Measurements from ENCODE around the gene EIF5. TPM values are rescaled to one million over a fixed set of nuclear protein-coding genes. Genes with fewer than 3 reads are reported as not detected.

The EIF5 gene
- total RNA-seq, 4 donors from 2014 or later = 210 to 312 (median 266) TPM

GRCh38 chr14:103286968-103287850 is 46.8 kb upstream of the EIF5 start:
- Histone ChIP-seq H3K9me3 (no peaks in the 10 kb centered on the region), H3K4me3 (no peak overlapping the region), H3K27ac (no peak overlapping the region), H3K36me3 (no peaks in the 10 kb centered on the region), H3K4me1 (no peaks in the 10 kb centered on the region), H3K27me3 (peaks cover 28% of the 10 kb centered on the region)
- in situ Hi-C loops (cut with MboI; ENCODE audit: low pct_ligation_motif_present in 1 of 4, low pct_unique_long_range_greater_than_20kb in 1 of 4, low sequenced_read_pairs in 3 of 4) = loop anchor here (10.0 to 25.0 kb wide), 4 partner anchors 100 to 202 kb away; partner anchors contain the start of genes LBHD2 (in 2 of the 4) and EXOC3L4 (in 1 of the 4)
- DNase-seq = no peak
- intact Hi-C loops (cut with DNase I; ENCODE audit: low total_unique reads) = no loop called here
- WGBS, 2 donors (ENCODE audit: low coverage in 1 of 2) = 75 to 82% methylated on average over 4 to 20 of the region's 20 CpGs
- TF ChIP-seq, protein P1, sequence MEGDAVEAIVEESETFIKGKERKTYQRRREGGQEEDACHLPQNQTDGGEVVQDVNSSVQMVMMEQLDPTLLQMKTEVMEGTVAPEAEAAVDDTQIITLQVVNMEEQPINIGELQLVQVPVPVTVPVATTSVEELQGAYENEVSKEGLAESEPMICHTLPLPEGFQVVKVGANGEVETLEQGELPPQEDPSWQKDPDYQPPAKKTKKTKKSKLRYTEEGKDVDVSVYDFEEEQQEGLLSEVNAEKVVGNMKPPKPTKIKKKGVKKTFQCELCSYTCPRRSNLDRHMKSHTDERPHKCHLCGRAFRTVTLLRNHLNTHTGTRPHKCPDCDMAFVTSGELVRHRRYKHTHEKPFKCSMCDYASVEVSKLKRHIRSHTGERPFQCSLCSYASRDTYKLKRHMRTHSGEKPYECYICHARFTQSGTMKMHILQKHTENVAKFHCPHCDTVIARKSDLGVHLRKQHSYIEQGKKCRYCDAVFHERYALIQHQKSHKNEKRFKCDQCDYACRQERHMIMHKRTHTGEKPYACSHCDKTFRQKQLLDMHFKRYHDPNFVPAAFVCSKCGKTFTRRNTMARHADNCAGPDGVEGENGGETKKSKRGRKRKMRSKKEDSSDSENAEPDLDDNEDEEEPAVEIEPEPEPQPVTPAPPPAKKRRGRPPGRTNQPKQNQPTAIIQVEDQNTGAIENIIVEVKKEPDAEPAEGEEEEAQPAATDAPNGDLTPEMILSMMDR (IDR thresholded peaks at IDR 0.05) = no peak
- TF ChIP-seq POLR2A (IDR thresholded peaks at IDR 0.05) (no peak), EP300 (IDR thresholded peaks at IDR 0.05; ENCODE audit: low read depth) (no peak), POLR2AphosphoS5 (IDR thresholded peaks at IDR 0.05) (no peak)

DNA sequence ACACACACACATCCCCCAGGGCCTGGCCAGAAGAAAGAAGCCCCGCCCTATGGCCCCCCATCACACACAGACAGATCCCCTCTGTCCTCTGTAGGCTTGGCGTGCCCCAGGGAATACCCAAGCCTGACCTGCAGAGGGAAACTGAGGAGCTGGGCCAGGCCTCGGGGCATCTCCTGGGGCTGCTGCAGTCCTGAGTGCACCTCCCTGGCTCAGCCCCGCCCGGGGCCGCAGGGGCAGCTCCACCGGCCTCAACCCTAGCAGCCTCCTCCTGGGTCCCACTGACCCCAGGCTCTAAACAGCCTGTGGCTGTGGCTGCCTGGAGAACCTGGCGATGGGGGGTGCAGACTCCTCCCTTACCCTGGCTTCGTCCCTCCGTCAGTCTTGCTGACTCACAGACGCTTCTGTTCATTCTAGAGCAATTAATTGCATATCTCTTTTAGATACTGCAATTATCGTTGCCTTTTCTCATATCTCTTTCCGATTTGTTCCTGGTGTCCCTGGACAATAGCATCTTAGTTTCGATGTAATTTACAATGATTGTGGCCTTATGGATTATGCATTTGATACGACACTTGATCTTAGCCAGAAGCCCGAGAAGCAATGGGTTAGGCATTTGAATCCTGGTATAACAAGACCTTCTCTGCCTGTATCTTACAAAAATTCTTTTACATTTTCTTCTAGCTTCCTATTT is 45.8 kb upstream of the EIF5 start:
- 78 to 85% methylated on average over 6 to 14 of the region's 16 CpGs for WGBS, 2 donors (ENCODE audit: low coverage in 1 of 2)
- Histone ChIP-seq H3K4me1 (no peaks in the 10 kb centered on the region), H3K27me3 (peaks cover 31% of the 10 kb centered on the region), H3K4me3 (no peak overlapping the region), H3K27ac (no peak overlapping the region), H3K36me3 (no peaks in the 10 kb centered on the region), H3K9me3 (no peaks in the 10 kb centered on the region)
- TF ChIP-seq, protein P1 (IDR thresholded peaks at IDR 0.05) = no peak
- no peak for TF ChIP-seq POLR2AphosphoS5 (IDR thresholded peaks at IDR 0.05)
- no peak for TF ChIP-seq EP300 (IDR thresholded peaks at IDR 0.05; ENCODE audit: low read depth)
- TF ChIP-seq POLR2A (IDR thresholded peaks at IDR 0.05) = no peak
- DNase-seq = no peak
- in situ Hi-C loops (cut with MboI; ENCODE audit: low pct_ligation_motif_present in 1 of 4, low pct_unique_long_range_greater_than_20kb in 1 of 4, low sequenced_read_pairs in 3 of 4) = loop anchor here (10.0 to 25.0 kb wide), 4 partner anchors 101 to 203 kb away; partner anchors contain the start of genes LBHD2 (in 2 of the 4) and EXOC3L4 (in 1 of the 4)
- intact Hi-C loops (cut with DNase I; ENCODE audit: low total_unique reads) = no loop called here

GRCh38 chr14:103290056-103290455 is 44.0 kb upstream of the EIF5 start:
- Histone ChIP-seq H3K27me3 (peaks cover 26% of the 10 kb centered on the region), H3K27ac (no peak overlapping the region), H3K36me3 (no peaks in the 10 kb centered on the region), H3K9me3 (no peaks in the 10 kb centered on the region), H3K4me3 (no peak overlapping the region), H3K4me1 (no peaks in the 10 kb centered on the region)
- TF ChIP-seq POLR2AphosphoS5 (IDR thresholded peaks at IDR 0.05) = no peak
- TF ChIP-seq EP300 (IDR thresholded peaks at IDR 0.05; ENCODE audit: low read depth) = no peak
- no peak for DNase-seq
- WGBS, 2 donors (ENCODE audit: low coverage in 1 of 2) = 93% methylated on average over 4 of the region's 4 CpGs; no CpG with 5 or more reads in 1 of the 2 donors
- intact Hi-C loops (cut with DNase I; ENCODE audit: low total_unique reads) = no loop called here
- in situ Hi-C loops (cut with MboI; ENCODE audit: low pct_ligation_motif_present in 1 of 4, low pct_unique_long_range_greater_than_20kb in 1 of 4, low sequenced_read_pairs in 3 of 4) = loop anchor here in 3 of 4 donors (10.0 to 25.0 kb wide), 3 partner anchors 103 to 203 kb away; partner anchors contain the start of genes EXOC3L4 (in 1 of the 3) and LBHD2 (in 1 of the 3)

- peaks cover 25% of the 10 kb centered on the region for H3K27me3 ChIP-seq
- H3K27ac ChIP-seq = no peak overlapping the region
- TF ChIP-seq POLR2AphosphoS5 (IDR thresholded peaks at IDR 0.05) (no peak), EP300 (IDR thresholded peaks at IDR 0.05; ENCODE audit: low read depth) (no peak), POLR2A (IDR thresholded peaks at IDR 0.05) (no peak)
- TF ChIP-seq, protein P1 (IDR thresholded peaks at IDR 0.05) = no peak
- intact Hi-C loops (cut with DNase I; ENCODE audit: low total_unique reads) (no loop called here), in situ Hi-C loops (cut with MboI; ENCODE audit: low pct_ligation_motif_present in 1 of 4, low pct_unique_long_range_greater_than_20kb in 1 of 4, low sequenced_read_pairs in 3 of 4) (loop anchor here in 3 of 4 donors (10.0 to 25.0 kb wide), 3 partner anchors 103 to 203 kb away; partner anchors contain the start of genes EXOC3L4 (in 1 of the 3) and LBHD2 (in 1 of the 3))
- H3K4me3 ChIP-seq = no peak overlapping the region
- H3K9me3 ChIP-seq = no peaks in the 10 kb centered on the region
- no peaks in the 10 kb centered on the region for H3K4me1 ChIP-seq
- DNase-seq = no peak
- no peaks in the 10 kb centered on the region for H3K36me3 ChIP-seq
- 65% methylated on average over 5 of the region's 5 CpGs; no CpG with 5 or more reads in 1 of the 2 donors for WGBS, 2 donors (ENCODE audit: low coverage in 1 of 2)
Observed at GRCh38 chr14:103290494-103290893, 43.5 kb upstream of the EIF5 start.
